ENCODE data around the gene LRRC3.

- no peak for TF ChIP-seq POLR2A (IDR thresholded peaks at IDR 0.05)
- no peak for TF ChIP-seq CTCF (IDR thresholded peaks at IDR 0.05)
Observed at GRCh38 chr21:44437696-44438431, 17.4 kb upstream of the LRRC3 start.

All from Peyer's patch (tissue), 4 donors.